ENCODE data around the gene CDH20.

The CDH20 gene

DNA sequence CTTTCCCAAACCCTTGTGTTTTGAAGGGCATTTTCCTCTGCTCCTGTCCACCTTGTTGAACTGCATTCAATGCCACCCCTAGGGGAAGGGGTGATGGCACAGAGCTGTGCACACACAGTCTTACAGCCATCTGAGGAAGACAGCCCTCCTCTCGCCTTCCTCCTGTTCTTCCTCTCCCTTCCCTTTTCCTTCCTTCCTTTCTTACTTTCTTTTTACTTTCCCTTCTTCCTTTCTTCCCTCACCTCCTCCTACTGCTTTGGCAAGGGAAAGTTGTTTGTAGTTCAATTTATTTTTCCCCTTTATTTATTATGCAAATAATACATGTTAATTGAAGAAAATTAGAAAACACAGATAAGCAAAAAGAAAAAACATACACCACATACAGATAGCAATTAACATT lies 99.4 kb downstream of the CDH20 start:
- DNase-seq = no peak

- DNase-seq = no peak
These were observed 101.9 kb downstream of the CDH20 start for GRCh38 chr18:61435064-61435652.

DNA sequence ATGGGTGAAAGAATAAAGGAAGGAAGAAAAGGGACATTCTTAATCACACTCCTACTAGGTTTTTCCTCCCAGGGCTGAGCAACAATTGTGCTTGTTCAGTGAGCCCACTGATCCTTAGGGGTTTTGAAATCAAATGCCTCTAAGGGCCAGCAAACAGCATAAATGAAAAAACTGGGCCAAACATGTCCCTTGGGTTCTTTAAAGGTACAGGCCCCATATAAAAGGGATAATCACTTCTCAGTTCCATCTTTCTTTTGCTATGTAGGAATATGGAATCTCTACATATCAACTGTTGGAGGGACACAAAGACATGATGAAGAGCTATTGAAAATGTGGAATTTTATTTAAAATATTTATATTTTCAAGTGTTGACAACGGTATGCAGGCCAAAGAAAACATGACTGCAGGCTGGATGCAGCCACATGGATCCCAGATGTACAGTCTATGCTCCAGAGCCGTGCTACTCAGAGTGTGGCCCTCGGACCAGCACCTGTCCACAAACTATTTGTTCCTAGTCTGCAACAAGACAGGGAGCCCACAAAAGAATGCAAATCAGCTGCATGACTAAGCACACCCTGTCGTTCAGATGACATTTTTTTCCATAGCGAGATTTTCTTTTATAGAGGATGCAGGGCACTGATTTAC lies 110.0 kb downstream of the CDH20 start:
- DNase-seq = no peak

DNA sequence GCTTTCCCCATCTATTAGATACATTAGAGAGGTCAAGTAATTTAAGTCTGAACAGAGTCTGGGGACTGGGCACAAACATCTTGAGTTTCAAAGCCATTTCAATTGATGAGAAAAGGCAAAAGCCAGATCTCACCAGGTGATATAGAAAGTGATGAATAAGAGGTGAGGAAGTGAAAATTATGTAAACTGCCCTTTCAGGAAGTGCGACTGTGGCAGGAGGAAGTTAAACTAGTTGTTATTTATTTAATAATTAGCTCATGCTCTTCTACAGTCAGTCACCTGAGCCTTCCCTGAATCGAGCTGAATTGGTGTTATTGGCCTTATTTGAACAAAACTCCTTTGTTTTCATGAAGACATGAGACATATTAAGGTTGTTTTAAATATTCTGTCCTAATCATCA lies 115.1 kb downstream of the CDH20 start:
- no peak for DNase-seq

DNA sequence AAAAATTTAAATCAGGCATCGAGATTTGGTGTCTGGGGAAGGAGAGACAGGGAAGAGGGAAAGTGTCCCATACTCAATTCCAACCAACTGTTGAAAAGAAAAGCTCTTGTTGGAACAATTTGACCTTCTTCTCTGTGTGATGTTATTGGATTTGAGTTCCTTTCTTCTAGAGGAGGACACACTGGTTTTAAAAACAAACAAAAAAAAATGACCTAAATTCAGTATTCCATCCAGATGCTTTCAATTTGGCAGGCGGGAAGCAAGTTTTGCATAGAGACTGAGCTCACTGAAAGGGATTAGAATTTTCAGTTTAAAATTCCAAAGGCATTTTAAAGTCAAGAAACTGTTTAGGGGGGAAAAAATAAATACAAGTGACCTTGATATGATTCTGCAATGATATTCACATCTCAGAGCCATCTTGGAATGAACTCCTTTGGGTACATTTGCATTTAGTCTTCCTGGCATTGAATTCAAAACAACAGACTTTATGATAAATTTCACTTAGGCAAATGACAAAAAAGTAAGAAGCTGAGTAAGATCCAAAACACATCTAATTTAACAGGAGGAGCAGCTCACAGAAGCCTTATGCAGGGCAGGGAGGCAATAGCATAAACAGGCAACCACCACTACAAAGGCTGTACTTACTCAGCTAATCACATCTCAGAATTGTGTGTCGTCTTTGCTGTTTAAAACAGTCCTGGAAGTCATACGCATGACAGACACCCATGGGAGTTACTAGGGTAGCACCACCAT lies 126.8 kb downstream of the CDH20 start:
- DNase-seq = no peak

DNA sequence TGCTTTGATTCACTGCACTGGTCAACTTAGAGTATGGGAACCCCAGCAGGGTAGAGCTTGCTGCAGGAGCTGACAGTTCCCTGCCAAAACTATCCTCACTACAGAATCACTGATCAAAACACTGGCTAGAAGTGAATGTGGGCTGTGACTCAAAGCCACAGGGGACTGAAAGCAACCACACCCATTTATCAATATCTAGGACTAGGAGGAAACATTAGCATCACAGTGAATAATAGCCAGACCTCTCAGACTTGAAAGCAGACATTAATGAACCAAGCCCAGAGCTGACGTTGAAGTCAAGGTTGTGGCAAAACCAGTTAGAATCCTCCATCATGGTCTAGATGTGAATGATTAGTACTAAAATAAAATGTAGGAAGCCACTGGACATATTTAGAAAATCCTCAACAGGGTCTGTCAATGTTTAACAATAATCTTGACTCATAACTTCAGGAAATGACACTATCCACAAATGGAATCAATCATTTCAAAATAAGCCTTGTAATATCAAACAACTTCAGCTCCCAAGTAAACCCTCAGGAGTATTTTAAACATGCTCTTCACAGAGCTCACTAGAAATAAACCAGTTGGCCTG lies 131.4 kb downstream of the CDH20 start:
- no peak for DNase-seq

DNA sequence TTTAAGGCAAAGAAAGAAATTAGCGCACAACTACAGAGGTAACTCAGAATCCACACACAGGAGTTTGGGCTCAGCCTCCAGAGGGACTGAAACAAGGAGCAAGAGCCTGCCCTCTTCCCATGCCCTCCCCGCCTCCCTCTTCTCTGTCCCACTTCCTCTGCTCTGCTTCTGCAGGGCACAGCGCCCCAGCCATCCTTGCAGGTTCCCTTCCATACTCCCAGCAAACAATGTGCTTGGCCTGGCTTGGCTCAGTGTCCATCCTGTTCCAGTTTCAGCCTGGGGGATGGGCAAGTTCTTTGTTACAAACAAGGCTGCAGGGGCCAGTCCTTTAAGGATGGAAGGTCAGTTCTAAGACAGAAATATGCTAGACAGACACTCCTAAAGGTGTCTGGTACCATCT lies 133.5 kb downstream of the CDH20 start:
- no peak for DNase-seq

GRCh38 chr18:61470031-61470674 lies 136.9 kb downstream of the CDH20 start:
- DNase-seq = no peak

DNA sequence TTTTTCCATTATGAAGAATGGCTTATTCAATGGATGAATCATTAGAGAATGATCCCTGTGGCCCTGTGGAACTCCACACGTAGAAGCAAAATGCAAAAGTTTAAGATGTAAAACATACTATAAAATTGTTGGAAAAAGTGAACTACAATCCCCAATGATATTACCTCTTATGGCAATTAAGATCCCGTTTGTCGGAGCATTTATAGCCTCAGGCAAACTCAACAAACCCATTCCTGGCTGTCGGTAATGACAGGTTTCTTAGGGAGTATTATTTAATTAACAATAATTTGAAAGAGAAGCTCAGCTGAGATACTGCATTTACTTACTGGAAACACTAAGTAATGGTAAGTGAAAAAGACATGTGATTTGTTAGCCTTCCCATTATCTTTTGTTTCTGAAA lies 138.3 kb downstream of the CDH20 start:
- no peak for DNase-seq

DNA sequence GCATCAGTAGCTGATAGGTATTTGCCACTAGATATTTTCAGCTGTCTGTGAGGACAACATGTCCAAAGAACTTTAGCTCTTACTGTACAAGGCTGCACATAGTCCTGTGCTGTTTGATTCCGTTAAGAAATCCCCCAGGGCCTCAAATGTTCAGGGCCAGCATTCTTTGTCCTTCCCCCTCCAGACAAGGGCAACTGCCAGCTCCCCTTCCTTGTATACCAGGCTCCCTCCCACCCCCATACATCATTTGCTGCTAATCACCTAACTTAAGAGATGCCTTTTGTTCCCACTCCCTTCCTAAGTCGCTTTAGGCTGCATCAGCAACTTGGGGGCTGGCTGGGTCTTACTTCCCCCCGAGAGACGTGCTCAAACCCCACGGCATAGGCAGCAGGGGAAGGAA lies 138.7 kb downstream of the CDH20 start:
- DNase-seq = no peak

DNA sequence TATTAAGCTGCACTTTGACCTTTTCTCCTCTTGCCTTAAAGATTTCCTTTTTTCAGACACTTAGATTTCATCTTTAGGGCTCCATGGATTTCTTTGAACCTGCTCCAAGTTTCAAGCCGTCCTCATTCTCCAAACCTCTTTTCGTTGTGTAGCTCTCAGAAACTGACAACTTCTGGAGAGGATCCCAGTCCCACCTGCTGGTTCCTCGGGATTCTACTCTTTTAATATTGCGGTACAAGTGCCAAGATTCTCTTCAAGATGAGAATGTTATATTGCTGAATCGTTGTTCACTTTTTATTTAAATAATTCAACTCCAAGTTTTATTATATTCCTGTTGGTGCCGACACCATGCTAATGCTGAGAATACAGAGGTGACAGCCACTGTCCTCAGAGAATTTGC lies 141.1 kb downstream of the CDH20 start:
- DNase-seq = no peak

GRCh38 chr18:61474918-61475317 lies 141.7 kb downstream of the CDH20 start:
- no peak for DNase-seq

GRCh38 chr18:61475931-61476330 lies 142.7 kb downstream of the CDH20 start:
- no peak for DNase-seq

DNA sequence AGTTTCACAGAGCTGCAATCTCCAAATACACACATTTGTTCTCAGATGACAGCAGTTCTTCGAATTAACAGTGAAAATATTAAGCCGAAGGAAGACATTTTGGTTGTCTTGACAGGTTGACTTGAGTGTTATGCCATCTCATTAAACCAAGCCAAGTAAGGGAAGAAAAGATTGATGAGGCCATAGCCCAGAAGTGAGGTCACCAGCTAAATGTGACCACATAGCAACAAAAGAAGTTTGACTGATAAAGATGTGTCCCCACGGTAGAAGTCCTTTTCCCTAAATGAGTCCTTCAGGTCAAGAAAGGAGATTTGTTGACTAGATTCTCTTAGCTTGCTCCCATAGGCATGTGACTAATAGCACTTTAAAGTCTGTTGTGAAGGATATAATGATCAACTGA lies 156.1 kb downstream of the CDH20 start:
- DNase-seq = no peak

DNA sequence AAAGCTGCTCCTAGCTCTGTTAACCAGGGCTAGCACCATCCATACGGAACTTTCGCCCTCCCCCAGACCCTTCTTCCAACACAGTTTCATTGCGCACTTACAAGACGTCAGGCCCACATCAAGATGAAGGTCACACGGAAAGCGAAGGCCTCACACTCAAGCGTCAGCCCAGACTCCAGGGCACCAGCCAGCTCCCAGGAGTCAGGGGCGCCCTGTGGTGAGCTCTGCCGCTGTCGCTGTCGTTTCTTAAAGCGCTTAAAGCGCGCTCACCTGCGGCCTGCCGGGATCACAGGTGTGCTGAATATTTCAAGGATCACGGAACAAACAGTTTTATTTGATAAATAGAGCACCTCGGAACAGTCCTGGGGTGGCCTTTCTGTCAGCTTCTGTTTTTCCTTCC lies 163.1 kb downstream of the CDH20 start:
- no peak for DNase-seq

DNA sequence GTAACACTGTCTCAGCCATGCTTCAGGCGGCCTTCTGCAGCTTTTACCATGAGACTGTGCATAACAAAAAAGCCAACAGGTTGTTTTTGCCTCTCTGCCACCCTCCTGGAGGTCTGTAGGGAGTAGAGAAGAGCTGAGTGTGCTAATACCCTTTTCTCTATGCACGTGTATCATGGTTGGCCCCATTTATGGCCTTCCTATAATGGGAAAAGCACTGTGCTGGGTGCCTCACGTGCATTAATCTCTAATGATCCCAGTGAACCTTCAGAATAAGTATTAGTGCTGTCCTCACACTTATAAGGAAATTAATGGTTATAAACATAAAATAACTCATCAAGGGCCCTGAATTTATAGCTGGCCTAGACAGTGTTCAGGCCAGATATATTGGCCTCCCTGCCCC lies 164.2 kb downstream of the CDH20 start:
- no peak for DNase-seq

GRCh38 chr18:61502472-61502871 lies 169.2 kb downstream of the CDH20 start:
- peak; percentile 72 for DNase-seq

GRCh38 chr18:61503688-61504087 lies 170.5 kb downstream of the CDH20 start:
- no peak for DNase-seq

DNA sequence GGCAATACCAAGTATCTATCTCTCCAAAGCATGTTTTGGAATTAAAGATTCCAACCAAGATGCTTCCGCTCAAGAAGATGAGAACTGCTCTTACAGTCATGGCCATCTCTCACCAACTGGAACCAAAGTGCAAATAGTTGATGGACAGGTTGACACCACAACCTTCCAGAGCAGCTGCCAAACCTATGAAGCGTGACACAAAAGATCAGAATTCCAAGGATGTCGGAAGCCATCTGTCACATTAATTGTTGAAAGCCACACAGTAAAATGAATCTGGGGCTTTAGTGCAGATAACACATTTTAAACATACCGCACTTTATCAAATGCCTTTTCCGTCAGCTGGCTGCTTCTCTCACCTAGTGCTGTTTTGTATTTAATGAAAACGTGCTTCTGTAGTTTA lies 195.7 kb downstream of the CDH20 start:
- DNase-seq = peak; percentile 65

- DNase-seq = no peak
These were observed 197.5 kb downstream of the CDH20 start for GRCh38 chr18:61530681-61531080.

DNA sequence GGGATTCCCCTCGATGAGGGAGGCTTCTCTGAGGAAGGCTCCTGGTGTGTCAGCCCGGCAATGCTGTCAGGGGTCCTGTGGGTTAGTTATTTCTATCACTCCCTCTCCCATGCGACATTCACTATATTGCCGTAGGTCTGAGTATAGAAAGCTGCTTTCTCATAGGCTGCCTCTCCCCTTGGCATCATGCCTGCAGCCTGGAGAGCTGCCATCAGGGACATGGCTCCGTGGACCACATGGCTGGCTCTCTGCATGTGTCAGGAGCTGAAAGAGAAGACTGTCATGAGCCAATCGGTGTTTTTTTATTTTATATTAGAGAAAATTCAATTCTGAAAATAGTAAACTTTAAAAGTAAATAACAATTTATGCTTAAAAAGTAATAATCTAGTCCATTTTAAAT lies 198.0 kb downstream of the CDH20 start:
- peak; percentile 80 for DNase-seq

DNA sequence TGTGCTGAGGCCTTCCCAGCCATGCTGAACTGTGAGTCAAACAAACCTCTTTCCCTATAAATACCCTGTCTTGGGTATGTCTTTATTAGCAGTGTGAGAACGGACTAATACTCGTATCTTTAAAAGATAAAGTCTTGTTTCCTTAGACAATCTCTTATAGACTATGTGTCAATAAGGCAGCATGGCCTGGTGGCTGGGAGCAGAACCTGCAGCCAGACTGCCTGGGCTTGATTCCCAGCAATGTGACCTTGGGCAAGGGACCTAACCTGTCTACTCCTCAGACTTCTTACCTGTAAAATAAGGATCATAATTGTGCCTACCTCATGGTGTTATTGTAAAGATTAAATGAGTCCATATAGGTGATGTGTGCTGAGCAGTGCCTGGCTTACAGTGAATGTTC lies 198.7 kb downstream of the CDH20 start:
- DNase-seq = no peak

- DNase-seq = no peak
These were observed 202.2 kb downstream of the CDH20 start for GRCh38 chr18:61535401-61535800.

GRCh38 chr18:61541673-61542072 lies 208.4 kb downstream of the CDH20 start:
- no peak for DNase-seq
